ENCODE data around the gene CHAF1A.

The CHAF1A gene

GRCh38 chr19:4464815-4465581 lies 62.6 kb downstream of the CHAF1A start:
- DNase-seq, result no peak

- no peak for DNase-seq
Observed at GRCh38 chr19:4467835-4468234, 65.4 kb downstream of the CHAF1A start.

- DNase-seq, result peak; percentile 100
Observed at GRCh38 chr19:4471403-4472173, 69.1 kb downstream of the CHAF1A start.

GRCh38 chr19:4472174-4472974 lies 69.9 kb downstream of the CHAF1A start, which contains the start of gene HDGFL2:
HDGFL2 (plus strand) TSS chr19:4472297; CDS start chr19:4472351, 54 bp downstream.
- no peak for DNase-seq

- no peak for DNase-seq
Observed at GRCh38 chr19:4473011-4473762, 70.7 kb downstream of the CHAF1A start.

- no peak for DNase-seq
Observed at GRCh38 chr19:4473763-4474513, 71.5 kb downstream of the CHAF1A start.

GRCh38 chr19:4474514-4475022 lies 72.1 kb downstream of the CHAF1A start:
- peak; percentile 82 for DNase-seq

- DNase-seq, result no peak
Observed at GRCh38 chr19:4477034-4477801, 74.8 kb downstream of the CHAF1A start.

GRCh38 chr19:4482721-4483364 lies 80.4 kb downstream of the CHAF1A start:
- no peak for DNase-seq

GRCh38 chr19:4483385-4483784 lies 80.9 kb downstream of the CHAF1A start:
- DNase-seq, result no peak

GRCh38 chr19:4487572-4487971 lies 85.1 kb downstream of the CHAF1A start:
- DNase-seq, result no peak

- DNase-seq, result no peak
Observed at GRCh38 chr19:4488496-4488895, 86.1 kb downstream of the CHAF1A start.

GRCh38 chr19:4491446-4491845 lies 89.0 kb downstream of the CHAF1A start:
- no peak for DNase-seq

GRCh38 chr19:4492337-4493103 lies 90.1 kb downstream of the CHAF1A start:
- DNase-seq, result no peak

Measured in NCI-H1105 (cell line).